Limb (tissue), 2 donors: Measurements from ENCODE around the gene SIVA1.

Source experiments
- DNase-seq, 2 donors: peaks; one replicate each; pipeline ENCODE4 v3.0.0-alpha.2; 2016; ENCODE audit errors: extremely low spot score in 2 of 2

Gene SIVA1

GRCh38 chr14:104734601-104734990 is 18.4 kb upstream of the SIVA1 start:
- DNase-seq = no peak

- no peak for DNase-seq
Measured at GRCh38 chr14:104734991-104735779, 17.8 kb upstream of the SIVA1 start.

- no peak for DNase-seq
Measured at GRCh38 chr14:104735830-104736642, 16.9 kb upstream of the SIVA1 start.

- DNase-seq = no peak
Measured at GRCh38 chr14:104738375-104739019, 14.4 kb upstream of the SIVA1 start.

- no peak for DNase-seq
Measured at GRCh38 chr14:104739026-104739425, 13.9 kb upstream of the SIVA1 start.

GRCh38 chr14:104739546-104740516 is 13.1 kb upstream of the SIVA1 start:
- DNase-seq = no peak

- DNase-seq = no peak
Measured at GRCh38 chr14:104741108-104741802, 11.7 kb upstream of the SIVA1 start.

GRCh38 chr14:104741803-104742251 is 11.1 kb upstream of the SIVA1 start:
- no peak for DNase-seq

GRCh38 chr14:104742586-104743455 is 10.1 kb upstream of the SIVA1 start:
- no peak for DNase-seq

- no peak for DNase-seq
Measured at GRCh38 chr14:104743461-104744380, 9.2 kb upstream of the SIVA1 start.

GRCh38 chr14:104744484-104744883 is 8.5 kb upstream of the SIVA1 start:
- no peak for DNase-seq

GRCh38 chr14:104745431-104745830 is 7.5 kb upstream of the SIVA1 start:
- no peak for DNase-seq

- DNase-seq = no peak
Measured at GRCh38 chr14:104746071-104746545, 6.8 kb upstream of the SIVA1 start.

- DNase-seq = no peak
Measured at GRCh38 chr14:104746934-104747481, 5.9 kb upstream of the SIVA1 start.

GRCh38 chr14:104747876-104748275 is 5.1 kb upstream of the SIVA1 start:
- no peak for DNase-seq

GRCh38 chr14:104749111-104749649 is 3.8 kb upstream of the SIVA1 start:
- DNase-seq = no peak

GRCh38 chr14:104750056-104750752 is 2.7 kb upstream of the SIVA1 start:
- DNase-seq = no peak
